H1 (cell line): ENCODE measurements around the gene CDHR2. TPM values are rescaled to one million over a fixed set of nuclear protein-coding genes. Genes with fewer than 3 reads are reported as not detected.

ENCODE experiments used
- CTCF ChIA-PET: fragments of 300-600 bp; sonication (Branson Sonifier 250); formaldehyde crosslinking; loops from one replicate; lab custom pipeline; 2021; ENCODE audit not compliant: partially characterized antibody; lab: Charles Lee
- POLR2A ChIA-PET: fragments of 300-600 bp; sonication (Branson Sonifier 250); formaldehyde crosslinking; loops from one replicate; lab custom pipeline; 2021; ENCODE audit warnings: inconsistent platforms; ENCODE audit not compliant: partially characterized antibody; lab: Charles Lee
- DNase-seq, 2 experiments: peaks; one replicate each; pipeline versions ENCODE4 v3.0.0 to v3.0.0-alpha.2; 2010 to 2022; ENCODE audit warnings: low spot score in 2 of 2, low read depth in 1 of 2, mixed read lengths in 1 of 2
- FAIRE-seq: peaks from 2 replicates; lab custom pipeline; 2011; peaks lifted over from hg19 to GRCh38; lab: Jason Lieb, UNC
- H2AFZ ChIP-seq: 2 replicates; pipeline ENCODE4 v1.8.1; 2012; ENCODE audit warnings: low read length, inconsistent platforms
- H2AK5ac ChIP-seq: 2 replicates; pipeline ENCODE4 v1.6.1; 2013; ENCODE audit warnings: low read depth, low read length
- H2BK120ac ChIP-seq: replicated peaks from 2 replicates; pipeline ENCODE3; 2013; ENCODE audit warnings: low read depth, low read length, inconsistent platforms
- H2BK12ac ChIP-seq: 2 replicates; pipeline ENCODE4 v1.6.1; 2013; ENCODE audit warnings: low read depth, low read length
- H2BK15ac ChIP-seq: 2 replicates; pipeline ENCODE4 v1.6.1; 2013; ENCODE audit warnings: low read length
- H2BK20ac ChIP-seq: 2 replicates; pipeline ENCODE4 v1.6.1; 2013; ENCODE audit warnings: low read length
- H2BK5ac ChIP-seq: 2 replicates; pipeline ENCODE4 v1.6.1; 2013; ENCODE audit warnings: low read depth, low read length
- H3K14ac ChIP-seq: 2 replicates; pipeline ENCODE4 v1.6.1; 2013; ENCODE audit warnings: inconsistent platforms; ENCODE audit not compliant: insufficient read length
- H3K18ac ChIP-seq: 2 replicates; pipeline ENCODE4 v1.6.1; 2013; ENCODE audit warnings: low read length; ENCODE audit errors: extremely low read depth
- H3K23ac ChIP-seq: 2 replicates; pipeline ENCODE4 v1.6.1; 2013; ENCODE audit warnings: inconsistent platforms; ENCODE audit not compliant: insufficient read length
- H3K23me2 ChIP-seq: 2 replicates; pipeline ENCODE4 v1.6.1; 2013; ENCODE audit warnings: low read depth, low read length
- H3K27ac ChIP-seq: 2 replicates; pipeline ENCODE4 v1.6.1; 2011; ENCODE audit warnings: low read depth, low read length, inconsistent platforms
- H3K27me3 ChIP-seq, 4 experiments: replicated peaks in 1 of 4; 1 replicate in 1 of 4; 2 replicates in 3 of 4; pipeline versions ENCODE4 v1.6.1 to v1.8.1; 2011 to 2013; ENCODE audit warnings: low read length in 3 of 4, mild to moderate bottlenecking in 3 of 4, inconsistent platforms in 2 of 4, mixed read lengths in 2 of 4, moderate library complexity in 1 of 4; ENCODE audit not compliant: control insufficient read depth in 3 of 4, insufficient read depth in 3 of 4; ENCODE audit errors: extremely low read depth in 1 of 4
- H3K36me3 ChIP-seq, 4 experiments: 2 replicates each; pipeline versions ENCODE4 v1.6.1 to v1.8.1; 2011 to 2013; ENCODE audit warnings: mild to moderate bottlenecking in 4 of 4, low read length in 3 of 4, moderate library complexity in 2 of 4, control low read depth in 1 of 4, inconsistent platforms in 1 of 4; ENCODE audit not compliant: insufficient read depth in 4 of 4, control insufficient read depth in 2 of 4
- H3K4ac ChIP-seq: replicated peaks from 2 replicates; pipeline ENCODE3; 2013; ENCODE audit warnings: low read length, low read depth, mixed read lengths, inconsistent platforms; ENCODE audit not compliant: insufficient read length
- H3K4me1 ChIP-seq, 4 experiments: replicated peaks in 1 of 4; 1 replicate in 1 of 4; 2 replicates in 3 of 4; pipeline versions ENCODE4 v1.6.1 to v1.8.1; 2011 to 2013; ENCODE audit warnings: low read length in 3 of 4, inconsistent platforms in 2 of 4, mixed read lengths in 1 of 4; ENCODE audit not compliant: insufficient read depth in 4 of 4, control insufficient read depth in 3 of 4
- H3K4me2 ChIP-seq, 2 experiments: 2 replicates each; pipeline versions ENCODE4 v1.6.1 to v1.8.1; 2011 to 2013; ENCODE audit warnings: low read depth in 2 of 2, low read length in 2 of 2, control low read depth in 1 of 2, inconsistent platforms in 1 of 2, mild to moderate bottlenecking in 1 of 2; ENCODE audit not compliant: insufficient read depth in 1 of 2
- H3K4me3 ChIP-seq, 4 experiments: fragments of 200-600, 300-600 bp in 1 of 4; sonication (generic), shearing (Covaris generic), sonication (Bioruptor Twin) in 1 of 4; 2 replicates each; pipeline versions ENCODE4 v1.5.1 to v1.8.1; 2011 to 2016; ENCODE audit warnings: low read length in 4 of 4, low read depth in 3 of 4, control low read depth in 2 of 4, inconsistent platforms in 2 of 4, mild to moderate bottlenecking in 2 of 4, mixed read lengths in 1 of 4, moderate library complexity in 1 of 4; ENCODE audit not compliant: insufficient read depth in 2 of 4; ENCODE audit errors: extremely low read depth in 1 of 4
- H3K56ac ChIP-seq: replicated peaks from 2 replicates; pipeline ENCODE3; 2013; ENCODE audit warnings: low read depth, mild to moderate bottlenecking, mixed read lengths, low read length, inconsistent platforms; ENCODE audit not compliant: insufficient read length
- H3K79me1 ChIP-seq: 2 replicates; pipeline ENCODE4 v1.6.1; 2013; ENCODE audit warnings: low read depth, low read length, control low read depth
- H3K79me2 ChIP-seq, 2 experiments: 2 replicates each; pipeline versions ENCODE4 v1.6.1 to v1.8.1; 2012 to 2013; ENCODE audit warnings: low read length in 2 of 2, mild to moderate bottlenecking in 2 of 2, inconsistent platforms in 1 of 2; ENCODE audit not compliant: insufficient read depth in 2 of 2, control insufficient read depth in 1 of 2
- H3K9ac ChIP-seq, 4 experiments: replicated peaks in 1 of 4; 1 replicate in 1 of 4; 2 replicates in 3 of 4; pipeline versions ENCODE4 v1.6.1 to v1.8.1; 2011 to 2013; ENCODE audit warnings: low read depth in 3 of 4, low read length in 3 of 4, control low read depth in 2 of 4, mild to moderate bottlenecking in 2 of 4, moderate library complexity in 2 of 4, inconsistent platforms in 1 of 4; ENCODE audit errors: extremely low read depth in 1 of 4
- H3K9me3 ChIP-seq, 2 experiments: 2 replicates each; pipeline versions ENCODE4 v1.6.1 to v1.8.1; 2012 to 2013; ENCODE audit warnings: mild to moderate bottlenecking in 2 of 2, moderate library complexity in 2 of 2, control low read depth in 1 of 2, inconsistent platforms in 1 of 2, low read depth in 1 of 2, low read length in 1 of 2, mixed read lengths in 1 of 2; ENCODE audit not compliant: insufficient read depth in 2 of 2
- H4K20me1 ChIP-seq, 2 experiments: replicated peaks in 1 of 2; 2 replicates each; pipeline versions ENCODE3 to v1.8.1; 2011 to 2013; ENCODE audit warnings: inconsistent platforms in 2 of 2, low read length in 2 of 2, mild to moderate bottlenecking in 1 of 2; ENCODE audit not compliant: insufficient read depth in 2 of 2, control insufficient read depth in 1 of 2
- H4K5ac ChIP-seq: 2 replicates; pipeline ENCODE4 v1.6.1; 2013; ENCODE audit warnings: low read length, low read depth, mixed read lengths, inconsistent platforms; ENCODE audit not compliant: insufficient read length
- H4K8ac ChIP-seq: 2 replicates; pipeline ENCODE4 v1.8.0; 2013; ENCODE audit warnings: mild to moderate bottlenecking, moderate library complexity, low read length, inconsistent platforms; ENCODE audit not compliant: insufficient read depth; ENCODE audit errors: extremely low read depth
- H4K91ac ChIP-seq: replicated peaks from 2 replicates; pipeline ENCODE3; 2013; ENCODE audit warnings: low read length, mixed read lengths, inconsistent platforms; ENCODE audit not compliant: insufficient read length
- BACH1 ChIP-seq: IDR thresholded peaks from 2 replicates; pipeline ENCODE4 v1.6.1; 2012; ENCODE audit warnings: low read length, improper control_type of control experiment
- CREB1 ChIP-seq: IDR thresholded peaks from 2 replicates; pipeline ENCODE4 v1.6.1; 2012; ENCODE audit warnings: inconsistent platforms
- EGR1 ChIP-seq: IDR thresholded peaks from 2 replicates; pipeline ENCODE4 v1.6.1; 2011; ENCODE audit warnings: low read depth, low read length, borderline replicate concordance
- RAD21 ChIP-seq, 2 experiments: IDR thresholded peaks in 1 of 2; conservative IDR thresholded peaks in 1 of 2; 2 replicates each; pipeline ENCODE4 v1.6.1; 2011; ENCODE audit warnings: low read depth in 2 of 2, low read length in 2 of 2, improper control_type of control experiment in 1 of 2, inconsistent platforms in 1 of 2, mild to moderate bottlenecking in 1 of 2, moderate library complexity in 1 of 2
- SIRT6 ChIP-seq: IDR thresholded peaks from one replicate; pipeline ENCODE4 v1.7.1; 2012; ENCODE audit warnings: low read length, inconsistent platforms
- SP1 ChIP-seq: IDR thresholded peaks from 2 replicates; pipeline ENCODE4 v1.6.1; 2011; ENCODE audit warnings: low read depth, low read length
- TEAD4 ChIP-seq: IDR thresholded peaks from 2 replicates; pipeline ENCODE4 v1.6.1; 2012; ENCODE audit warnings: low read depth, low read length, inconsistent platforms, mixed read lengths
- WGBS, 2 experiments: shearing (Covaris generic) in 1 of 2; methylation state at CpG; one replicate each; pipeline versions ENCODE4 v1.1.6 to v1.1.7; 2013 to 2015; ENCODE audit warnings: low lambda C conversion rate in 2 of 2, mixed read lengths in 2 of 2, inconsistent platforms in 1 of 2, low coverage in 1 of 2, missing lambda C conversion rate in 1 of 2; ENCODE audit not compliant: insufficient replicate concordance in 2 of 2, insufficient coverage in 1 of 2, insufficient read length in 1 of 2; ENCODE audit errors: extremely low coverage in 1 of 2, missing lambda C conversion rate in 1 of 2; 5-methylcytosine and 5-hydroxymethylcytosine counted together
- polyA plus RNA-seq, 7 experiments: library from polyadenylated mRNA; depleted of rRNA in 3 of 7; stranded (reverse) in 5 of 7; unstranded in 2 of 7; fragments of >200 nt in 5 of 7; fragments of 200-250 nt in 2 of 7; gene quantifications; 1 replicate in 5 of 7; 2 replicates in 1 of 7; 4 replicates in 1 of 7; pipeline versions ENCODE4 v1.2.1 to v1.2.3, GENCODE V29; 2011 to 2013; ENCODE audit warnings: missing spikeins in 2 of 7, mixed read lengths in 2 of 7
- total RNA-seq: library from RNA; stranded (reverse); fragmentation: NEBNext Ultra II Directional; extraction: Animal tissue kit (Norgen Biotek cat#: 25700); gene quantifications from 2 replicates; pipeline ENCODE4 v1.2.1, GENCODE V29; 2021
- TF ChIP-seq, protein P1 (sequence below), 3 experiments: IDR thresholded peaks; 1 replicate in 2 of 3; 2 replicates in 1 of 3; pipeline versions ENCODE4 v1.5.1 to v1.6.1; 2011; ENCODE audit warnings: low read length in 3 of 3, mild to moderate bottlenecking in 3 of 3, inconsistent platforms in 2 of 3, low read depth in 1 of 3, moderate library complexity in 1 of 3; ENCODE audit not compliant: insufficient read depth in 1 of 3; ENCODE audit errors: control extremely low read depth in 1 of 3

The CDHR2 gene
- total and polyA plus RNA-seq, 2 of the 8 experiments (the other 6 are each of a cell fraction or from before 2014, with no cell fraction given): 0.02 to 0.43 TPM

GRCh38 chr5:176619203-176619568 lies 70.0 kb downstream of the CDHR2 start:
- no peaks in the 10 kb centered on the region for H3K36me3 ChIP-seq
- peak overlapping the region; percentile 28; the same call in 1 of the 2 replicates for H4K8ac ChIP-seq
- H3K79me1 ChIP-seq: no peaks in the 10 kb centered on the region
- H3K27ac ChIP-seq: no peak overlapping the region
- no peak overlapping the region for H2BK20ac ChIP-seq
- H4K5ac ChIP-seq: no peak overlapping the region
- H3K14ac ChIP-seq: no peak overlapping the region
- no peak overlapping the region for H4K91ac ChIP-seq
- no peak overlapping the region for H2BK120ac ChIP-seq
- ChIA-PET POLR2A (interaction anchor here (0.9 to 2.8 kb wide), 4 partner anchors 11 to 83 kb away, joined by 3 to 19 read pairs (median 4); partner anchors contain the start of genes EIF4E1B, RNF44, SNCB and TSPAN17), CTCF (interaction anchor here (1.0 to 1.5 kb wide), 2 partner anchors 40 to 41 kb away, joined by 3 to 5 read pairs; no protein-coding TSS in a partner anchor)
- peaks cover 0 to 6% of the 10 kb centered on the region in 2 experiments; a peak in 1 of 4 replicates for H3K9me3 ChIP-seq
- H3K4me1 ChIP-seq: peaks cover 0 to 13% (median 6%) of the 10 kb centered on the region in 4 experiments; a peak in 6 of 7 replicates
- peaks cover 2 to 5% of the 10 kb centered on the region in 2 experiments for H4K20me1 ChIP-seq
- H3K27me3 ChIP-seq: peaks cover 9 to 47% (median 26%) of the 10 kb centered on the region in 4 experiments; a peak in 6 of 7 replicates
- H3K18ac ChIP-seq: peak overlapping the region; percentile 95; the same call in 1 of the 2 replicates
- H2AFZ ChIP-seq: no peak overlapping the region; the same call in 1 of the 2 replicates
- peak; percentile 86 to 94 for DNase-seq
- H2BK15ac ChIP-seq: no peak overlapping the region
- TF ChIP-seq RAD21 (IDR thresholded peaks at IDR 0.05 in 1 of 2, conservative IDR thresholded peaks at IDR 0.05 in 1 of 2; ENCODE audit: low read depth in 2 of 2, low read length in 2 of 2): peak; percentile 61 to 78
- TF ChIP-seq CREB1: peak; percentile 37; the same call in 1 of the 2 replicates
- TF ChIP-seq SP1: peak; percentile 84
- TF ChIP-seq EGR1: peak; percentile 50; the same call in 1 of the 2 replicates
- TF ChIP-seq, protein P1, sequence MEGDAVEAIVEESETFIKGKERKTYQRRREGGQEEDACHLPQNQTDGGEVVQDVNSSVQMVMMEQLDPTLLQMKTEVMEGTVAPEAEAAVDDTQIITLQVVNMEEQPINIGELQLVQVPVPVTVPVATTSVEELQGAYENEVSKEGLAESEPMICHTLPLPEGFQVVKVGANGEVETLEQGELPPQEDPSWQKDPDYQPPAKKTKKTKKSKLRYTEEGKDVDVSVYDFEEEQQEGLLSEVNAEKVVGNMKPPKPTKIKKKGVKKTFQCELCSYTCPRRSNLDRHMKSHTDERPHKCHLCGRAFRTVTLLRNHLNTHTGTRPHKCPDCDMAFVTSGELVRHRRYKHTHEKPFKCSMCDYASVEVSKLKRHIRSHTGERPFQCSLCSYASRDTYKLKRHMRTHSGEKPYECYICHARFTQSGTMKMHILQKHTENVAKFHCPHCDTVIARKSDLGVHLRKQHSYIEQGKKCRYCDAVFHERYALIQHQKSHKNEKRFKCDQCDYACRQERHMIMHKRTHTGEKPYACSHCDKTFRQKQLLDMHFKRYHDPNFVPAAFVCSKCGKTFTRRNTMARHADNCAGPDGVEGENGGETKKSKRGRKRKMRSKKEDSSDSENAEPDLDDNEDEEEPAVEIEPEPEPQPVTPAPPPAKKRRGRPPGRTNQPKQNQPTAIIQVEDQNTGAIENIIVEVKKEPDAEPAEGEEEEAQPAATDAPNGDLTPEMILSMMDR (IDR thresholded peaks at IDR 0.05; ENCODE audit: control extremely low read depth in 1 of 3, insufficient read depth in 1 of 3, low read depth in 1 of 3, low read length in 3 of 3): peak in 2 of 3 experiments; percentile 61 to 70; a peak in 3 of 4 replicates
- TF ChIP-seq BACH1: no peak
- no peak for TF ChIP-seq SIRT6
- peak; percentile 47; the same call in 1 of the 2 replicates for TF ChIP-seq TEAD4
- peak overlapping the region in 3 of 4 experiments; percentile 11 to 54 (median 19); a peak in 4 of 8 replicates for H3K4me3 ChIP-seq
- H3K79me2 ChIP-seq: no peaks in the 10 kb centered on the region
- no peak overlapping the region for H3K56ac ChIP-seq
- 18% methylated on average over 12 of the region's 31 CpGs; no CpG with 5 or more reads in 1 of the 2 experiments for WGBS, 2 experiments
- no peak for FAIRE-seq
- H3K4ac ChIP-seq: no peak overlapping the region
- peak overlapping the region; percentile 63 to 72 for H3K4me2 ChIP-seq
- no peak overlapping the region; the same call in 1 of the 2 replicates for H2BK12ac ChIP-seq
- no peak overlapping the region for H2BK5ac ChIP-seq
- peaks cover 3% of the 10 kb centered on the region; the same call in 1 of the 2 replicates for H3K23me2 ChIP-seq
- no peak overlapping the region for H2AK5ac ChIP-seq
- no peak overlapping the region for H3K9ac ChIP-seq
- H3K23ac ChIP-seq: no peak overlapping the region
